ENCODE results near the gene ZNF684. TPM values are rescaled to one million over a fixed set of nuclear protein-coding genes. Genes with fewer than 3 reads are reported as not detected.

ZNF684 gene
- 1 to 10 TPM; 3.9 to 4.1 TPM for total RNA-seq

GRCh38 chr1:40531381-40532061, at the start of gene ZNF684:
Gene ZNF684, plus strand, starts transcription at chr1:40531637. Its CDS starts 1,530 bp downstream, at chr1:40533167.

DNA sequence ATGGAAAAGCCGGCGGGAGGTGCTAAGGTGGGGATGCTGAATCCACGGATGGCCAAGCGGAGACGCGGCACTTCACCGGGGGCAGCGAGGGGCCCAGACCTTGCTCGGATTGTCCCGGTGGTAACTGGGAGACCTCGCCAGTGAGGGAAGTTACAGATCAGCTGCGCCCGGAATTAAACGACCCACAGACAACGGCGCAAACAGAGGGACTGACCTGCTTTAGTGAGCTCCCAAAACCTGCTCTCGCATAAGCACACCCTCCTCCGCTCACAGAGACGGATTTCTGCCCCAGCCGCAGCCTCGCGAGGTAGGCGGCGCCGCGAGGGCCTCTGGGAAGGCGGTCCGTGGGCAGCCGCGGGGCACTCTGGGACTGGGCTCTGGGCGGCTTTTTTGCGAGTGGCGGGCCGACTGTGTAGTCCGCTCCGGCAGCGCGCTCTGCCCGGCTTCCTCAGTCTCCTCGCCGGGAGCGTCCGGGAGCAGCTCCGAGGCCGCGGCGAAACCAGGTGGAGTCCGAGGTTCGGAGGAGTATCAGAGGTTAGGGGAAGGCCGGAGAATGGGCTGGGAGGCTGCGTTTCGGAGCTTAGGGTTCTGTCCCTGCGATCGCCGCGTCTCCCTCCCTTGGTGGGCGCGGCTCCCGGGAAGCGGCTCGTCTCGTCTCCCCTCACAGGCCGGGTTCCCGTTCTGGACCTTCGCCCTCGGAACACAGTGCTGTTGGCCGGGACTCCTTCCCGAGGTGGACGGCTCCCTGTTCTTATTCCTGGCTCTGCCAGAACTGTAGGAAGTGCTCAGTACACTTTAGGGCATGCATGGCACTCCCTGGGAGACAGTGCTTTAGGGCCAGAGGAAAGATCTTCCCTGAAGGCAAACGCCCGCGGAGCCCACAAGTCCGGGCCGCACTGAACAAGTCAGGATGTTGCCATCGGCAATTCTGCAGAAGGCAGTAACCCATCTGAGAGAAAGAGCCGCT, 22.8 kb upstream of the ZNF684 start, which contains the start of gene EXO5:
EXO5 (plus strand) TSS at position 393 of the 967 bp plus-strand sequence. CDS start 5,778 bp downstream, outside the sequence.

Other genes starting within 250 kb of the ZNF684 start
- gene COL9A2, start 214.4 kb upstream of the ZNF684 start, total RNA-seq = 1 to 10 TPM; 3.2 to 3.5 TPM
- 100 to 1,000 TPM; 128 to 129 TPM for gene SMAP2, start 157.9 kb upstream of the ZNF684 start, total RNA-seq
- 1 to 10 TPM; 4.4 to 4.6 TPM for gene ZFP69B, start 81.2 kb upstream of the ZNF684 start, total RNA-seq
- gene ZFP69, start 54.3 kb upstream of the ZNF684 start, total RNA-seq = 1 to 10 TPM; 3.4 to 3.6 TPM
- 10 to 100 TPM; 13.1 to 15.3 TPM for gene EXO5, start 22.9 kb upstream of the ZNF684 start, total RNA-seq
- 1 to 10 TPM; 3.2 to 3.9 TPM for gene RIMS3, start 134.0 kb downstream of the ZNF684 start, total RNA-seq
- gene NFYC, start 160.1 kb downstream of the ZNF684 start, total RNA-seq = 10 to 100 TPM; 66.3 to 77.2 TPM